Loucy (cell line): Measurements from ENCODE around the gene NAPSA.
"Not testable (repeated sequence)": the region's sequence is repeated elsewhere in the genome, so short reads cannot be mapped to it uniquely, and the experiment has no call there.

ENCODE experiments used
- H2AFZ ChIP-seq: fragments of 200-600 bp; sonication (generic); 2 replicates; pipeline ENCODE4 v1.6.0; 2016; ENCODE audit warnings: antibody characterized with exemption, mild to moderate bottlenecking, low read length, moderate library complexity
- H3F3A ChIP-seq: fragments of 200-600 bp; 2 replicates; pipeline ENCODE4 v1.6.0; 2016; ENCODE audit warnings: antibody characterized with exemption, low read depth, mild to moderate bottlenecking
- H3K27me3 ChIP-seq: fragments of 200-600 bp; sonication (generic); 2 replicates; pipeline ENCODE4 v1.6.1; 2014; ENCODE audit warnings: low read length, mild to moderate bottlenecking; ENCODE audit not compliant: insufficient read depth, poor library complexity, severe bottlenecking
- H3K36me3 ChIP-seq: fragments of 200-600 bp; sonication (generic); 2 replicates; pipeline ENCODE4 v1.6.1; 2016; ENCODE audit warnings: low read length; ENCODE audit not compliant: insufficient read depth
- H3K4me1 ChIP-seq: fragments of 200-600 bp; sonication (generic); 2 replicates; pipeline ENCODE4 v1.5.1; 2014; ENCODE audit warnings: low read length, mild to moderate bottlenecking; ENCODE audit not compliant: insufficient read depth, poor library complexity, severe bottlenecking
- H3K4me2 ChIP-seq: fragments of 200-600 bp; sonication (generic); 2 replicates; pipeline ENCODE4 v1.6.0; 2014; ENCODE audit warnings: antibody characterized with exemption, low read length, low read depth, mild to moderate bottlenecking; ENCODE audit not compliant: poor library complexity, severe bottlenecking
- H3K4me3 ChIP-seq: fragments of 200-600 bp; sonication (generic); 2 replicates; pipeline ENCODE4 v1.5.1; 2014; ENCODE audit warnings: low read length, mild to moderate bottlenecking, mixed read lengths; ENCODE audit not compliant: poor library complexity, severe bottlenecking
- H3K79me2 ChIP-seq: fragments of 200-600 bp; sonication (generic); 2 replicates; pipeline ENCODE4 v1.6.1; 2014; ENCODE audit warnings: low read length; ENCODE audit not compliant: insufficient read depth
- H3K9ac ChIP-seq: fragments of 200-600 bp; sonication (generic); 2 replicates; pipeline ENCODE4 v1.6.0; 2014; ENCODE audit warnings: mild to moderate bottlenecking, low read depth, low read length, moderate library complexity; ENCODE audit not compliant: poor library complexity, severe bottlenecking
- H3K9me2 ChIP-seq: fragments of 200-600 bp; sonication (generic); replicated peaks from 2 replicates; pipeline ENCODE4 v1.6.1; 2016; ENCODE audit warnings: low read depth, low read length, mixed read lengths
- H3K9me3 ChIP-seq: fragments of 200-600 bp; sonication (generic); 2 replicates; pipeline ENCODE4 v1.6.1; 2014; ENCODE audit warnings: mild to moderate bottlenecking, antibody characterized with exemption, low read length, low read depth; ENCODE audit not compliant: insufficient read depth
- H4K20me1 ChIP-seq: fragments of 200-600 bp; sonication (generic); 2 replicates; pipeline ENCODE4 v1.6.0; 2014; ENCODE audit warnings: antibody characterized with exemption, low read length, mild to moderate bottlenecking; ENCODE audit not compliant: insufficient read depth, poor library complexity, severe bottlenecking
- EZH2phosphoT487 ChIP-seq: fragments of 200-600 bp; IDR thresholded peaks from 2 replicates; pipeline ENCODE4 v1.6.1; 2018; ENCODE audit warnings: antibody characterized with exemption, mild to moderate bottlenecking, moderate library complexity, borderline replicate concordance
- TF ChIP-seq, protein P1 (sequence below): fragments of 200-600 bp; sonication (generic); conservative IDR thresholded peaks from 2 replicates; pipeline ENCODE4 v1.5.1; 2014; ENCODE audit warnings: mild to moderate bottlenecking, antibody characterized with exemption, low read length

NAPSA gene

DNA sequence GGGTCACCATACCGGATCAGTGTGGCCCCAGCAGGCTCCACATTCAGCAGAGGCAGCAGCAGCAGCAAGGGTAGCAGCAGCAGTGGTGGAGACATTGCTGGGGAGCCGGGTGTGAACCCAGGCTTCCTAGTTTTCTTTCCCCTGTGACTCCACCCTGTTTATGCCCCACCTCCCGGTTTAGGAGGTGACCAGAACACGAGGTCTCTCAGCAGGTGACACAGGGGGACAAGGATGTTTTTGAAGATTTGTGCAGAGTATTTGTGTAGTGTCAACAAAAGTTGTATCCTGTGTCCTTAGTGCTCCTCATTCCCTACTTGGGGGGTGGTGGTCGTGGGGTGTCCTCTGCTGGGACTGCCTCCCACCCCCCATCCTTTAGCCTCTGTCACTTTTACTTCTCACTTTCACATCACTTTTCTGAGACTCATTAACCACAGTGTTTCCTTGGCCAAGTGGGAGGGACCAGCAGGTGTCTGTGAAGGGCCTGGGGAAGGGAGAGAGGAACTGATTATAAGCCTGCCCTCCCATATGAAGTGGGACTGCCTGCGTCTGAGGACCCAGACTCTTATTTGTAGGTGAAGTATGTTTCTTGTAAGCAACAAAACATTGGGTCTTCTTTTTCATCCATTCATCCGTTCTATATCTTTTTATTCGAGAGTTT lies 20.6 kb downstream of the NAPSA start:
- Histone ChIP-seq H3K9me2 (no peaks in the 10 kb centered on the region), H3K36me3 (no peaks in the 10 kb centered on the region), H3K4me3 (no peak overlapping the region), H3K4me1 (no peaks in the 10 kb centered on the region), H3K27me3 (no peaks in the 10 kb centered on the region), H3F3A (no peaks in the 10 kb centered on the region), H3K79me2 (no peaks in the 10 kb centered on the region), H3K4me2 (no peak overlapping the region), H4K20me1 (no peaks in the 10 kb centered on the region), H3K9me3 (no peaks in the 10 kb centered on the region; the same call in 1 of the 2 replicates), H3K9ac (no peak overlapping the region), H2AFZ (no peak overlapping the region)
- TF ChIP-seq, protein P1, sequence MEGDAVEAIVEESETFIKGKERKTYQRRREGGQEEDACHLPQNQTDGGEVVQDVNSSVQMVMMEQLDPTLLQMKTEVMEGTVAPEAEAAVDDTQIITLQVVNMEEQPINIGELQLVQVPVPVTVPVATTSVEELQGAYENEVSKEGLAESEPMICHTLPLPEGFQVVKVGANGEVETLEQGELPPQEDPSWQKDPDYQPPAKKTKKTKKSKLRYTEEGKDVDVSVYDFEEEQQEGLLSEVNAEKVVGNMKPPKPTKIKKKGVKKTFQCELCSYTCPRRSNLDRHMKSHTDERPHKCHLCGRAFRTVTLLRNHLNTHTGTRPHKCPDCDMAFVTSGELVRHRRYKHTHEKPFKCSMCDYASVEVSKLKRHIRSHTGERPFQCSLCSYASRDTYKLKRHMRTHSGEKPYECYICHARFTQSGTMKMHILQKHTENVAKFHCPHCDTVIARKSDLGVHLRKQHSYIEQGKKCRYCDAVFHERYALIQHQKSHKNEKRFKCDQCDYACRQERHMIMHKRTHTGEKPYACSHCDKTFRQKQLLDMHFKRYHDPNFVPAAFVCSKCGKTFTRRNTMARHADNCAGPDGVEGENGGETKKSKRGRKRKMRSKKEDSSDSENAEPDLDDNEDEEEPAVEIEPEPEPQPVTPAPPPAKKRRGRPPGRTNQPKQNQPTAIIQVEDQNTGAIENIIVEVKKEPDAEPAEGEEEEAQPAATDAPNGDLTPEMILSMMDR: no peak
- TF ChIP-seq EZH2phosphoT487: no peak

DNA sequence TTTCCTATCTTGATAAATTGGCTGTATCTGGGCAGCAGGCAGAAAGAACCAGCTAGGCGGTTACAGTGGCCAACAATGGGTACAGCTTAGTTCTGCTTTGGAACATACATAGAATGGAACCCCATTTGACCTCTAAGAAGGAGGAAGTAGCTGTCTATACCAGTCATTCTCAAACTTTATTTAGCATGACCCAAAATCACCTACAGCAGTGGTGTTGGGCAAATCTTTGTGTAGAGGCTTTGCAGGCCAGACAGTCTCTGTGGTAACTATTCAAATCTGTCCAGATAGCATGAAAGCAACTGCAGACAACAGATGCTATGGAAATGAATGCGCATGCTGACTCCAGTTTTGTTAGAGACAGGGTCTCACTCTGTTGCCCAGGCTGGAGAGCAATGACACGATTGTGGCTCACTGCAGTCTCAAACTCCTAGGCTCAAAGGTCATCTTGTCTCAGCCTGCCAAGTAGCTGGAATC lies 24.3 kb downstream of the NAPSA start:
- H3K9me2 ChIP-seq: no peaks in the 10 kb centered on the region
- H3K9ac ChIP-seq: no peak overlapping the region
- H3K4me1 ChIP-seq: no peaks in the 10 kb centered on the region
- H2AFZ ChIP-seq: no peak overlapping the region
- no peak overlapping the region for H3K4me2 ChIP-seq
- no peaks in the 10 kb centered on the region for H3K36me3 ChIP-seq
- H4K20me1 ChIP-seq: no peaks in the 10 kb centered on the region
- no peaks in the 10 kb centered on the region for H3K79me2 ChIP-seq
- no peaks in the 10 kb centered on the region for H3K27me3 ChIP-seq
- TF ChIP-seq EZH2phosphoT487: no peak
- TF ChIP-seq, protein P1: no peak
- H3F3A ChIP-seq: no peaks in the 10 kb centered on the region
- no peaks in the 10 kb centered on the region; the same call in 1 of the 2 replicates for H3K9me3 ChIP-seq
- no peak overlapping the region for H3K4me3 ChIP-seq

DNA sequence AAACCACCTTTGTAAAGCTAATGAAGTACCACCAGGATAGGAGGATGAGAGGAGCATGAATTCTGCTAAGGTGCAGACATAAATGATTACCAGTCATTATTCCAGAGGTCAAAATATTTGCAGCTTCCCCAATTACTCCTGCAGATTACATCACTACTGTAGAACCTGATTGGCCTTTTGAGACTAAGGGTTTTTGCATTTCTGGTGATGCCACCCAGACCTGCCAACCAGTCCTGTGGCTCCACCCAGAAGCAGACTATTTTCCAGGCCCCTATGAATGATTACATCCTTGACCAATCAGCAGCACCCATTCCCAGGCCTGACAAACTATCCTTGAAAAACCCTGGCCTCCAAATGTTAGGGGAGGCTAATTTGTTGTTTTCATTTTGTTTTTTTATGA lies 25.1 kb downstream of the NAPSA start:
- H3K36me3 ChIP-seq: no peaks in the 10 kb centered on the region
- no peaks in the 10 kb centered on the region for H3K4me1 ChIP-seq
- H3K9me3 ChIP-seq: no peaks in the 10 kb centered on the region; the same call in 1 of the 2 replicates
- H2AFZ ChIP-seq: no peak overlapping the region
- H3K79me2 ChIP-seq: no peaks in the 10 kb centered on the region
- no peak overlapping the region for H3K9ac ChIP-seq
- TF ChIP-seq, protein P1: no peak
- TF ChIP-seq EZH2phosphoT487: no peak
- no peaks in the 10 kb centered on the region for H3K9me2 ChIP-seq
- H3K4me3 ChIP-seq: no peak overlapping the region
- no peaks in the 10 kb centered on the region for H4K20me1 ChIP-seq
- no peaks in the 10 kb centered on the region for H3F3A ChIP-seq
- H3K27me3 ChIP-seq: no peaks in the 10 kb centered on the region
- H3K4me2 ChIP-seq: no peak overlapping the region

DNA sequence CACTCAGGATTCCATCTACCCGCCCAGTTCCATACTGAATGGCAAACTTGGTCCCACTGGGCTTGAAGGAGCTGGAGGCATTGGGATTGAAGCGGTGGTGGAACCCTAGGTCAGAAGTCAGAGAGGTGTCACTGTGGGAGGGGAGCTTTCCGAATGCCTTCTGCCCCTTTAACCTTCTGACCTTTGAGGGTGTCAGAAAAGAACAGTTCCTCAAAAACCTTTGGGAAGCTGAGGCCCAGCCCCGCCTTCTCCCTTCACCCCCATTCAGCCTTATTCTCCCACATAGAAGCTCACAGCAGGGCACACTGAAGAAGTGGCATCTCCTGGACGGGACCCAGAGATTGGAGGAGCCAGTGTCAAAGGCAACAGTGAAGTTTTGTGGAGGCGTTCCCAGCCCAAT lies 28.4 kb downstream of the NAPSA start:
- H3K36me3 ChIP-seq, H3K27me3 ChIP-seq, H3K9ac ChIP-seq, H3K4me1 ChIP-seq, H4K20me1 ChIP-seq, H3K4me3 ChIP-seq, H3K9me2 ChIP-seq, H3F3A ChIP-seq, H3K9me3 ChIP-seq, H3K4me2 ChIP-seq, H2AFZ ChIP-seq, H3K79me2 ChIP-seq: not testable (repeated sequence)
